HCT116 (cell line): ENCODE results near the gene ADAMTS1.

Experiments used
- EZH2 ChIP-seq: fragments of 200-600 bp; sonication (generic); IDR thresholded peaks from 2 replicates; pipeline ENCODE4 v1.6.1; 2017; ENCODE audit warnings: antibody characterized with exemption, mixed run types
- MAX ChIP-seq: IDR thresholded peaks from 2 replicates; pipeline ENCODE4 v1.6.1; 2012
- POLR2A ChIP-seq: IDR thresholded peaks from 2 replicates; pipeline ENCODE4 v1.7.0; 2011; ENCODE audit warnings: borderline replicate concordance; ENCODE audit not compliant: insufficient read depth, insufficient read length; ENCODE audit errors: extremely low read depth
- POLR2AphosphoS5 ChIP-seq: IDR thresholded peaks from 2 replicates; pipeline ENCODE4 v1.6.1; 2011; ENCODE audit warnings: mild to moderate bottlenecking, low read depth, low read length, moderate library complexity
- RAD21 ChIP-seq: IDR thresholded peaks from 2 replicates; pipeline ENCODE4 v1.6.1; 2012; ENCODE audit warnings: low read depth, mild to moderate bottlenecking
- SIN3A ChIP-seq: IDR thresholded peaks from 2 replicates; pipeline ENCODE4 v1.6.1; 2012; ENCODE audit warnings: low read depth
- SP1 ChIP-seq: IDR thresholded peaks from 2 replicates; pipeline ENCODE4 v1.6.1; 2012; ENCODE audit warnings: low read depth
- SRF ChIP-seq: IDR thresholded peaks from 2 replicates; pipeline ENCODE4 v1.6.1; 2012; ENCODE audit warnings: low read depth
- YY1 ChIP-seq: IDR thresholded peaks from 2 replicates; pipeline ENCODE4 v1.6.1; 2011; ENCODE audit warnings: low read length, low read depth, moderate library complexity, mild to moderate bottlenecking; ENCODE audit not compliant: insufficient replicate concordance; ENCODE audit errors: extremely low read depth
- TF ChIP-seq, protein P1 (sequence below), 3 experiments: fragments of 200-600 bp in 1 of 3; sonication (generic) in 1 of 3; IDR thresholded peaks in 2 of 3; conservative IDR thresholded peaks in 1 of 3; 2 replicates each; pipeline ENCODE4 v1.5.1; 2012 to 2017; ENCODE audit warnings: low read depth in 2 of 3, low read length in 2 of 3, antibody characterized with exemption in 1 of 3, borderline replicate concordance in 1 of 3, control low read depth in 1 of 3, mild to moderate bottlenecking in 1 of 3, mixed read lengths in 1 of 3, mixed run types in 1 of 3, moderate library complexity in 1 of 3; ENCODE audit not compliant: insufficient read depth in 1 of 3

GRCh38 chr21:26795412-26795805 is 49.8 kb downstream of the ADAMTS1 start:
- TF ChIP-seq, protein P1, sequence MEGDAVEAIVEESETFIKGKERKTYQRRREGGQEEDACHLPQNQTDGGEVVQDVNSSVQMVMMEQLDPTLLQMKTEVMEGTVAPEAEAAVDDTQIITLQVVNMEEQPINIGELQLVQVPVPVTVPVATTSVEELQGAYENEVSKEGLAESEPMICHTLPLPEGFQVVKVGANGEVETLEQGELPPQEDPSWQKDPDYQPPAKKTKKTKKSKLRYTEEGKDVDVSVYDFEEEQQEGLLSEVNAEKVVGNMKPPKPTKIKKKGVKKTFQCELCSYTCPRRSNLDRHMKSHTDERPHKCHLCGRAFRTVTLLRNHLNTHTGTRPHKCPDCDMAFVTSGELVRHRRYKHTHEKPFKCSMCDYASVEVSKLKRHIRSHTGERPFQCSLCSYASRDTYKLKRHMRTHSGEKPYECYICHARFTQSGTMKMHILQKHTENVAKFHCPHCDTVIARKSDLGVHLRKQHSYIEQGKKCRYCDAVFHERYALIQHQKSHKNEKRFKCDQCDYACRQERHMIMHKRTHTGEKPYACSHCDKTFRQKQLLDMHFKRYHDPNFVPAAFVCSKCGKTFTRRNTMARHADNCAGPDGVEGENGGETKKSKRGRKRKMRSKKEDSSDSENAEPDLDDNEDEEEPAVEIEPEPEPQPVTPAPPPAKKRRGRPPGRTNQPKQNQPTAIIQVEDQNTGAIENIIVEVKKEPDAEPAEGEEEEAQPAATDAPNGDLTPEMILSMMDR (IDR thresholded peaks at IDR 0.05 in 2 of 3, conservative IDR thresholded peaks at IDR 0.05 in 1 of 3; ENCODE audit: borderline replicate concordance in 1 of 3, insufficient read depth in 1 of 3, low read depth in 2 of 3, low read length in 2 of 3): no peak
- TF ChIP-seq POLR2A (no peak), SIN3A (no peak), POLR2AphosphoS5 (no peak), YY1 (no peak), MAX (no peak), RAD21 (no peak), SRF (no peak), EZH2 (no peak), SP1 (no peak)
